GM23338 (cell line): ENCODE results near the gene ADAT2.

ENCODE experiments used
- EZH2 ChIP-seq: fragments of 200-600 bp; sonication (generic); IDR thresholded peaks from one replicate; pipeline ENCODE4 v1.8.0; 2017; ENCODE audit warnings: antibody characterized with exemption, mild to moderate bottlenecking, low read depth; ENCODE audit not compliant: unreplicated experiment
- NANOG ChIP-seq: IDR thresholded peaks from 2 replicates; pipeline ENCODE4 v1.6.1; 2016; ENCODE audit warnings: antibody characterized with exemption, borderline replicate concordance
- POLR2AphosphoS5 ChIP-seq: IDR thresholded peaks from 2 replicates; pipeline ENCODE4 v1.6.1; 2016; ENCODE audit warnings: antibody characterized with exemption, low read depth
- REST ChIP-seq: IDR thresholded peaks from one replicate; pipeline ENCODE4 v1.6.1; 2018; ENCODE audit warnings: antibody characterized with exemption; ENCODE audit not compliant: unreplicated experiment
- ZNF331 ChIP-seq: fragments of 250-450 bp; sonication (Bioruptor Pico); IDR thresholded peaks from 2 replicates; pipeline ENCODE4 v1.5.0; 2020; ENCODE audit warnings: low read depth, mild to moderate bottlenecking, moderate library complexity
- TF ChIP-seq, protein P1 (sequence below), 2 experiments: fragments of 200-600 bp in 1 of 2; sonication (generic) in 1 of 2; conservative IDR thresholded peaks; 2 replicates each; pipeline versions ENCODE4 v1.5.1 to v1.6.1; 2016 to 2017; ENCODE audit warnings: antibody characterized with exemption in 2 of 2, low read depth in 2 of 2, mild to moderate bottlenecking in 2 of 2, moderate library complexity in 1 of 2

DNA sequence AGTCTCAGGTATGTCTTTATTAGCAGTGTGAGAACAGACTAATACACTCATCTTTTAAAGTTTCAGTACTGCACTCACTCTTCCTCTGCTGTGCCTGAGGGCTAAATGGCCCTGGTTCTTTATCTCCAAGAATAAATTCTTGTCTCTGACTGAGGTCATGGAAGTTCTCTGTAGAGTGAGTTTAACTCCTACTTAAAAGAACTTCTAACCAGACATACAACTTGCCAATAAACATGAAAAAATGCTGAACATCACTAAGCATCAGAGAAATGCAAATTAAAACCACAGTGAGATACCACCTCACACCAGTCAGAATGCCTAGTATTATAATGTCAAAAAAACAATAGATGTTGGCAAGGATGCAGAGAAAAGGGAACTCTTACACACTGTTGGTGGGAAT lies 73.6 kb downstream of the ADAT2 start:
- TF ChIP-seq ZNF331 (CRISPR knock-in tag) (no peak), POLR2AphosphoS5 (no peak), REST (no peak), NANOG (no peak), EZH2 (no peak)
- TF ChIP-seq, protein P1, sequence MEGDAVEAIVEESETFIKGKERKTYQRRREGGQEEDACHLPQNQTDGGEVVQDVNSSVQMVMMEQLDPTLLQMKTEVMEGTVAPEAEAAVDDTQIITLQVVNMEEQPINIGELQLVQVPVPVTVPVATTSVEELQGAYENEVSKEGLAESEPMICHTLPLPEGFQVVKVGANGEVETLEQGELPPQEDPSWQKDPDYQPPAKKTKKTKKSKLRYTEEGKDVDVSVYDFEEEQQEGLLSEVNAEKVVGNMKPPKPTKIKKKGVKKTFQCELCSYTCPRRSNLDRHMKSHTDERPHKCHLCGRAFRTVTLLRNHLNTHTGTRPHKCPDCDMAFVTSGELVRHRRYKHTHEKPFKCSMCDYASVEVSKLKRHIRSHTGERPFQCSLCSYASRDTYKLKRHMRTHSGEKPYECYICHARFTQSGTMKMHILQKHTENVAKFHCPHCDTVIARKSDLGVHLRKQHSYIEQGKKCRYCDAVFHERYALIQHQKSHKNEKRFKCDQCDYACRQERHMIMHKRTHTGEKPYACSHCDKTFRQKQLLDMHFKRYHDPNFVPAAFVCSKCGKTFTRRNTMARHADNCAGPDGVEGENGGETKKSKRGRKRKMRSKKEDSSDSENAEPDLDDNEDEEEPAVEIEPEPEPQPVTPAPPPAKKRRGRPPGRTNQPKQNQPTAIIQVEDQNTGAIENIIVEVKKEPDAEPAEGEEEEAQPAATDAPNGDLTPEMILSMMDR (conservative IDR thresholded peaks at IDR 0.05; ENCODE audit: low read depth in 2 of 2): no peak
